ENCODE measurements around the gene MAST4. TPM values are rescaled to one million over a fixed set of nuclear protein-coding genes. Genes with fewer than 3 reads are reported as not detected.

Gene MAST4
- total RNA-seq, 1 donor from 2014 or later: 0.99 TPM

DNA sequence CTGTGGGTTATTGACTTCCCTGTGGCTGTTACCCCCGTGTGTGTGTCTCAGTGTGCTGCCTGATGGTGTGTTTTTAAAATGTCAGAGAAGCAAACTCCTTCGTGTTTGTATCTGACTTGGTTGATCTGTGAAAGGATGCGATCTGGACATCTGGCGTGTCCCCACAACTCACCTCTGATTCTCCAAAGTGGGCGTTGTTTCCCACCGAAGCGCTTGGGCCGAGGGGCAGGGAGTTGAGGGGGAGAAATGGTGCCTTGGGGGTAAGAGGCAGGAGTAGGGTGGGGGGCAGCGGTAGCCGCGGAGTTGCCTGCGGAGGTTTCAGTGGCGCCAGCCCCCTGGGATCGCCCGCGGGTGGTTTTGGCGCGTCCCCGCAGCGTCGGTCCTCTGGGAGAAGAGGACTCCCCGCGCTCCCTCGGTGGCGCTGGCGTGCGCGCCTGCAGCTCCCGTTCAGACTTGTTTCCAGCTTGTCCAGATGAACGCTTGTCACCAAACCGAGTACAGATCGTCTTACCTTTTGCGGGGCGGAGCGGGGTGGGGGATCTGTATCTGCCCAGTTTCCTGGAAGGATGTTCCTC, 1.1 kb downstream of the MAST4 start:
- peaks cover 5% of the 10 kb centered on the region for H3K9me3 Mint-ChIP-seq
- TF ChIP-seq, protein P1, sequence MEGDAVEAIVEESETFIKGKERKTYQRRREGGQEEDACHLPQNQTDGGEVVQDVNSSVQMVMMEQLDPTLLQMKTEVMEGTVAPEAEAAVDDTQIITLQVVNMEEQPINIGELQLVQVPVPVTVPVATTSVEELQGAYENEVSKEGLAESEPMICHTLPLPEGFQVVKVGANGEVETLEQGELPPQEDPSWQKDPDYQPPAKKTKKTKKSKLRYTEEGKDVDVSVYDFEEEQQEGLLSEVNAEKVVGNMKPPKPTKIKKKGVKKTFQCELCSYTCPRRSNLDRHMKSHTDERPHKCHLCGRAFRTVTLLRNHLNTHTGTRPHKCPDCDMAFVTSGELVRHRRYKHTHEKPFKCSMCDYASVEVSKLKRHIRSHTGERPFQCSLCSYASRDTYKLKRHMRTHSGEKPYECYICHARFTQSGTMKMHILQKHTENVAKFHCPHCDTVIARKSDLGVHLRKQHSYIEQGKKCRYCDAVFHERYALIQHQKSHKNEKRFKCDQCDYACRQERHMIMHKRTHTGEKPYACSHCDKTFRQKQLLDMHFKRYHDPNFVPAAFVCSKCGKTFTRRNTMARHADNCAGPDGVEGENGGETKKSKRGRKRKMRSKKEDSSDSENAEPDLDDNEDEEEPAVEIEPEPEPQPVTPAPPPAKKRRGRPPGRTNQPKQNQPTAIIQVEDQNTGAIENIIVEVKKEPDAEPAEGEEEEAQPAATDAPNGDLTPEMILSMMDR (IDR thresholded peaks at IDR 0.05): peak; percentile 13
- no peak for TF ChIP-seq EZH2phosphoT487 (IDR thresholded peaks at IDR 0.05)
- DNase-seq (ENCODE audit: low spot score): peak; percentile 72
- H3K79me2 ChIP-seq (ENCODE audit: low read depth): no peaks in the 10 kb centered on the region
- peaks cover 1% of the 10 kb centered on the region for H3K36me3 Mint-ChIP-seq
- H4K20me1 ChIP-seq (ENCODE audit: low read depth): peaks cover 5% of the 10 kb centered on the region
- H2AFZ ChIP-seq (replicated peaks): peak overlapping the region; percentile 94
- peaks cover 95% of the 10 kb centered on the region for H3K27me3 ChIP-seq
- peak overlapping the region; percentile 87 for H3K4me3 ChIP-seq
- no peak overlapping the region for H3K27ac ChIP-seq
- H3K4me1 Mint-ChIP-seq: peaks cover 20% of the 10 kb centered on the region
- no peaks in the 10 kb centered on the region for H3K36me3 ChIP-seq
- no peaks in the 10 kb centered on the region for H3K9me3 ChIP-seq (ENCODE audit: low read depth)
- H3K27me3 Mint-ChIP-seq (ENCODE audit: insufficient read depth, low read depth): peaks cover 22% of the 10 kb centered on the region
- peaks cover 7% of the 10 kb centered on the region for H3F3A ChIP-seq (ENCODE audit: low read depth)
- H3K4me3 Mint-ChIP-seq: peak overlapping the region; percentile 93
- peak overlapping the region; percentile 96 for H3K4me2 ChIP-seq
- H3K9ac ChIP-seq: no peak overlapping the region
- H3K27ac Mint-ChIP-seq: no peak overlapping the region
- no peaks in the 10 kb centered on the region for H3K4me1 ChIP-seq

DNA sequence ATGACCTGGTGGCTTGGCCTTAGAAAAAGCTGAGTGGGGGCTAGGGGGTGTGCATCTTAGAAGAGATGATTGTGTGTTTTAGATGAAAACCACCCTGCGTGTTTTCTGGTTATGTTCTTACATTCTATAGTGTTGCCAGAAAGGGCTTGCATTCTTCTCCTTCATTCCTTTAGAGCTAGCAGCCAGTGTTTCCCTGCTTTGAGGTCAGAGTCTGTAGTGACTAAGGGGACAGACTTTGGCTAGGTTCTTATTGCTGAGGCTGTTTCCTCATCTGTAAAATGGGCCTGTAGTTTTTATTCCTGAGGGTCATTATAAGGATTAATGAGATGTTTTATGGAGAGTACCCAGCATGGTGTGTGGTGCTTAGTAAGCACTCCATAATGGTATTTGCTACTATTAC, 6.4 kb downstream of the MAST4 start:
- Histone ChIP-seq H2AFZ (replicated peaks) (no peak overlapping the region), H4K20me1 (ENCODE audit: low read depth) (peaks cover 5% of the 10 kb centered on the region), H3K27ac (no peak overlapping the region), H3K4me3 (no peak overlapping the region), H3K36me3 (no peaks in the 10 kb centered on the region), H3K4me1 (no peaks in the 10 kb centered on the region), H3K9ac (no peak overlapping the region), H3K4me2 (no peak overlapping the region), H3K79me2 (ENCODE audit: low read depth) (no peaks in the 10 kb centered on the region), H3K27me3 (peaks cover 57% of the 10 kb centered on the region), H3K9me3 (ENCODE audit: low read depth) (no peaks in the 10 kb centered on the region), H3F3A (ENCODE audit: low read depth) (peaks cover 4% of the 10 kb centered on the region)
- H3K27me3 Mint-ChIP-seq (ENCODE audit: insufficient read depth, low read depth): peaks cover 14% of the 10 kb centered on the region
- H3K27ac Mint-ChIP-seq: no peak overlapping the region
- H3K36me3 Mint-ChIP-seq: peaks cover 1% of the 10 kb centered on the region
- no peak for TF ChIP-seq EZH2 (IDR thresholded peaks at IDR 0.05)
- TF ChIP-seq EZH2phosphoT487 (IDR thresholded peaks at IDR 0.05): no peak
- TF ChIP-seq, protein P1 (IDR thresholded peaks at IDR 0.05): no peak
- peaks cover 2% of the 10 kb centered on the region for H3K4me1 Mint-ChIP-seq
- H3K4me3 Mint-ChIP-seq: no peak overlapping the region
- no peak for DNase-seq (ENCODE audit: low spot score)
- H3K9me3 Mint-ChIP-seq: peaks cover 4% of the 10 kb centered on the region

DNA sequence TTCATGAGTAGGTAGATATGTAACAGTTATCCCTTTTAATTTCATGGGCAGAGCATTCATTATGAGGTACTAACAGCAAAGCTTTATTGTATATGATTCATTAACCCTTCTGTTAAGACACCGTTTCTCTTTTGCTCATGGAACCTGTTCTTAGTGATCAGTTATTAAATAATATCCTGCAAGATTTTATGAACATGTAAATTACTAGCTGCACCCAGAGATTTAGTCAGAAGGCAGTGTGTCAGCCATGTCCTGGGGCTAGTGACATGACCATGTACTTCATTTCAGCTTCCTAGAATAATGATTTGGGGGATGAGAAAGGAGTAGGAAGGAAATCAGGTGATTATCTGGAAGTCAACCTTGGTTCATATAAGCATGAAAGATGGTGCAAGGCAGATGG, 7.0 kb downstream of the MAST4 start:
- no peak overlapping the region for H3K27ac Mint-ChIP-seq
- DNase-seq (ENCODE audit: low spot score): no peak
- H3K4me1 ChIP-seq: no peaks in the 10 kb centered on the region
- no peak overlapping the region for H2AFZ ChIP-seq (replicated peaks)
- TF ChIP-seq EZH2phosphoT487 (IDR thresholded peaks at IDR 0.05): no peak
- TF ChIP-seq EZH2 (IDR thresholded peaks at IDR 0.05): no peak
- TF ChIP-seq, protein P1 (IDR thresholded peaks at IDR 0.05): no peak
- peaks cover 4% of the 10 kb centered on the region for H3F3A ChIP-seq (ENCODE audit: low read depth)
- H3K4me3 ChIP-seq: no peak overlapping the region
- H3K4me3 Mint-ChIP-seq: no peak overlapping the region
- H3K9me3 Mint-ChIP-seq: peaks cover 4% of the 10 kb centered on the region
- H3K9ac ChIP-seq: no peak overlapping the region
- no peaks in the 10 kb centered on the region for H3K79me2 ChIP-seq (ENCODE audit: low read depth)
- peaks cover 5% of the 10 kb centered on the region for H4K20me1 ChIP-seq (ENCODE audit: low read depth)
- peaks cover 8% of the 10 kb centered on the region for H3K27me3 Mint-ChIP-seq (ENCODE audit: insufficient read depth, low read depth)
- peaks cover 52% of the 10 kb centered on the region for H3K27me3 ChIP-seq
- no peaks in the 10 kb centered on the region for H3K36me3 ChIP-seq
- H3K4me2 ChIP-seq: no peak overlapping the region
- H3K27ac ChIP-seq: no peak overlapping the region
- no peaks in the 10 kb centered on the region for H3K9me3 ChIP-seq (ENCODE audit: low read depth)
- H3K4me1 Mint-ChIP-seq: no peaks in the 10 kb centered on the region
- no peaks in the 10 kb centered on the region for H3K36me3 Mint-ChIP-seq

All from neural progenitor cell (in vitro differentiated cells).